Sigmoid colon (tissue), 4 donors: ENCODE results near the gene ZNF483.
"Not testable (repeated sequence)": the region's sequence is repeated elsewhere in the genome, so short reads cannot be mapped to it uniquely, and the experiment has no call there.

Experiments
- CTCF ChIP-seq, 4 experiments: fragments of 450-650 bp in 3 of 4; fragments of 200-600 bp in 1 of 4; IDR thresholded peaks; one replicate each; pipeline ENCODE4 v1.5.1; 2016 to 2019; ENCODE audit warnings: antibody characterized with exemption in 4 of 4, mild to moderate bottlenecking in 3 of 4, moderate library complexity in 2 of 4
- EP300 ChIP-seq, 4 donors: sonication (generic); formaldehyde crosslinking; IDR thresholded peaks; one replicate each; pipeline ENCODE4 v1.6.1; 2017; ENCODE audit warnings: antibody characterized with exemption in 4 of 4
- POLR2A ChIP-seq, 2 donors: fragments of 450-650 bp; IDR thresholded peaks; one replicate each; pipeline ENCODE4 v1.6.1; 2016; ENCODE audit warnings: antibody characterized with exemption in 2 of 2, mild to moderate bottlenecking in 2 of 2, moderate library complexity in 2 of 2
- POLR2AphosphoS5 ChIP-seq, 4 donors: sonication (generic); formaldehyde crosslinking; IDR thresholded peaks; one replicate each; pipeline ENCODE4 v1.6.1; 2017; ENCODE audit warnings: antibody characterized with exemption in 4 of 4

DNA sequence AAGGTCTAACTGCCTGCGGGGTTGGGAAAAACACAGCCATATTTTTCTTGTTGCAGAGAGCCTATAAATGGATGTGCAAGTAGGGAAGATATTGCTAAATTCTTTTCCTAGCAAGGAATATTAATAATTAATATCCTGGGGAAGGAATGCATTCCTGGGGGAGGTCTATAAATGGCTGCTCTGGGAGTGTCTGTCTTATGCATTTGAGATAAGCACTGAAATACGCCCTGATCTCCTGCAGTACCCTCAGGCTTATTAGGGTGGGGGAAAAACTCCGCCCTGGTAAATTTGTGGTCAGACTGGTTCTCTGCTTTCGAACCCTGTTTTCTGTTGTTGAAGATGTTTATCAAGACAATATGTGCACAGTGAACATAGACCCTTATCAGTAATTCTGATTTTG, 43.1 kb downstream of the ZNF483 start:
- not testable (repeated sequence) for TF ChIP-seq CTCF, POLR2A, POLR2AphosphoS5, EP300 (IDR thresholded peaks at IDR 0.05)
